ENCODE results near the gene PLXNA2.

DNA sequence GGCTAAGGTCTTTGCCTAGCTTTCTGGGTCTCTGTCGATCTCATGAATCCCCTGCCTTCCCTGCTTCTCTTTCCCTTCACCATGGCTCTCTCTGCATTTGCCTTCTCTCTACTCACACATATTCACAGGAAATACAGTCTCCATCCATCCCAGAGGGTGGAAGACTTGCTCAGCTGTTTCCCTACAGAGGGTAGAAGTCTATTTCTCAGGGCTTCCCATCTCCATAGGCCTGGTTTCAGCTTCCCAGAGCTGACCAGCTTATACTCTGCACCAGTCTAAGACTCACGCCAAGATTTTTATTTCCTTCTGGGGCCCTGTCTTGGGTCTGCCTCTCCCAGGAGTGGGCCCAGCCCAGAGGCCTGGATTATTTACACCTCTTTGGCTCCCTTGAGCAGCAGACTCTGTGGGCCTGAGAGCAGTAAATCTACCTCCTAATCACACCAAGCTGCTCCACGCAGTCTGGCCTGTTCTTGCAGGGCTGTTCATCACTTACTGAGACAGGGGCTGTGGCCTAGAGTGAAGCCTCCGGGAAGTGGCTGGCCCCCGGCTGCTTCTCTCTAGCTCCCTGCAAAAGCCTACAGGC, 102.5 kb downstream of the PLXNA2 start:
- TF ChIP-seq GATA3 (IDR thresholded peaks at IDR 0.05; ENCODE audit: low read depth, low read length) (no peak), GATA2 (IDR thresholded peaks at IDR 0.05; ENCODE audit: low read depth, low read length) (no peak)
